ENCODE measurements around the gene FXYD1.

FXYD1 gene

DNA sequence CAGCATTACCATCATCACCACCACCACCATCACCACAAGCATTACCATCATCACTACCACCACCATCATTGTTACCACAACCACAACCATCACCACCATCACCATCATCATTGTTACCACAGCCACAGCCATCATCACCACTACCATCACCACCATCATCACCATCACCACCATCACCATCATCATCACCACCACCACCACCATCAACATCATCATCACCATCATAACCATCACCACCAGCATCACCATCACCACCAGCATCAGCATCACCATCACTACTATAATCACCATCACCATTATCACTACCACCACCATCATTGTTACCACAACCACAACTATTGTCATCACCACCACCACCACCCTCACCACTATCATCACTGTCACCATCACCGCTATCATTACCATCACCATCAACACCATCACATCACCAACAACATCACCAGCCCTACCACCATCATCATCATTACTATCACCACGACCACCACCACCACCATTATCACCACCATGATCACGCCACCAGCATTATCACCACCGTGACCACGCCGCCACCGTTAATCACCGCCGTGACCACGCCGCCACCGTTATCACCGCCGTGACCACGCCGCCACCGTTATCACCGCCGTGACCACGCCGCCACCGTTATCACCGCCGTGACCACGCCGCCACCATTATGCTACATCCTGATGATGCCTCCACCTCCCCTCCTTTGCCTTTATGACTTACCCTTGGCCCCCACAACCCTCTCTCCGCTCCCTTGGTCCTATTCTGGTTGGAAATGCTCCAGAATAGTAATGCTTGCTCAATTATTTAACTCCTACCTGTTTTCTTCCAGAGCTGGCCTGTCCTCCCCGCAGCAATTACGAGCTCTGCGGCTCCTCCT, 33.0 kb upstream of the FXYD1 start:
- TF ChIP-seq CTCF (IDR thresholded peaks at IDR 0.05), result no peak

DNA sequence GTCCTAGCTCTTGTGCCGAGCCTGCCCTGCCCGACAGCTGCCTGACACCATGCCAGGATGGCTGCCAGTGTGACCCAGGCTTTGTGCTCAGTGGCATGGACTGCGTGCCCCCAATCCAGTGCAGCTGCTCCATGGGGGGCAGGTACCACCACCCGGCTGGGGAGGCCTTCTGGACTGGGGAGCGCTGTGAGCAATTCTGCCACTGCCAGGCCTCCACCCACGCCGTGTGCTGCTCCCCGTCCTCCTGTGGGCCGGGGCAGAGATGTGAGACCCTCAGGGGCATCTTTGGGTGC, 32.4 kb upstream of the FXYD1 start:
- no peak for TF ChIP-seq CTCF (IDR thresholded peaks at IDR 0.05)

GRCh38 chr19:35106898-35107541, 31.6 kb upstream of the FXYD1 start:
- no peak for TF ChIP-seq CTCF (IDR thresholded peaks at IDR 0.05)

- no peak for TF ChIP-seq CTCF (IDR thresholded peaks at IDR 0.05)
These were observed 31.1 kb upstream of the FXYD1 start for GRCh38 chr19:35107545-35107944.

GRCh38 chr19:35108730-35109129, 29.9 kb upstream of the FXYD1 start:
- no peak for TF ChIP-seq CTCF (IDR thresholded peaks at IDR 0.05)

- no peak for TF ChIP-seq CTCF (IDR thresholded peaks at IDR 0.05)
These were observed 29.1 kb upstream of the FXYD1 start for GRCh38 chr19:35109395-35110112.

DNA sequence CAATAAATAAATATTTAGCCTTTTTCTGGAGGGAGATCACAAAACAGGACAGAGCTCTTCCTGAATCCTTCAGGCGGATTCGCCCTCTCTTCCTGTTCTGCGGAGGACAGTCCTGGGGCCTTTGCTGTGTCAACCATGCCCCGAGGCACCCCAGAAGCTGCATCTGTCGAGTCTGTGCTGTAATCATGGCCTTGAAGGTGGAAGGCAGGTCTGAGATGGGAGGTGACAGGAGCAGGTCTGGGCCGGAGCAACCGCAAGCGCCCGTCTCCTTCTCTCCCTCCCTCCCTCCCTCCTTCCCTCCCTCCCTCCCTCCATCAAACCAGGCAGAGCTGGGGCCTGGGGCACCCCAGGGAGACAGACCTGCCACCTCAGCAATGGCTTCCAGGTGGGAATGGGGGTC, 27.6 kb upstream of the FXYD1 start:
- TF ChIP-seq CTCF (IDR thresholded peaks at IDR 0.05), result no peak
